ENCODE data around the gene TMC7. TPM values are rescaled to one million over a fixed set of nuclear protein-coding genes. Genes with fewer than 3 reads are reported as not detected.

TMC7 gene
- total RNA-seq, 2 experiments from 2014 or later, result not detected

Other genes with a start within 250 kb of the TMC7 start
- 1,000 to 10,000 TPM; 2,432 to 2,476 TPM for gene RPS15A, start 193.6 kb upstream of the TMC7 start, total RNA-seq
- gene ARL6IP1, start 182.4 kb upstream of the TMC7 start, total RNA-seq, result 100 to 1,000 TPM; 114 to 123 TPM
- 100 to 1,000 TPM in 1 of 2 experiments, 10 to 100 TPM in 1; 96.7 to 106 TPM for gene SMG1, start 57.5 kb upstream of the TMC7 start, total RNA-seq
- 10 to 100 TPM; 16.4 to 21.3 TPM for gene COQ7, start 83.7 kb downstream of the TMC7 start, total RNA-seq
- gene ITPRIPL2, start 130.0 kb downstream of the TMC7 start, total RNA-seq, result under 1 TPM; 0.17 to 0.19 TPM
- gene SYT17, start 184.3 kb downstream of the TMC7 start, total RNA-seq, result not detected